DOHH2 (cell line): Measurements from ENCODE around the gene RAB20.

Experiments used
- H3F3A ChIP-seq: fragments of 200-600 bp; sonication (generic), shearing (Covaris generic); 2 replicates; pipeline ENCODE4 v1.6.0; 2016; ENCODE audit warnings: antibody characterized with exemption, mild to moderate bottlenecking; ENCODE audit not compliant: control insufficient read depth, insufficient read depth
- H3K27ac ChIP-seq: fragments of 200-600 bp; sonication (generic); 2 replicates; pipeline ENCODE4 v1.5.1; 2014; ENCODE audit warnings: low read depth, mild to moderate bottlenecking, low read length, moderate library complexity
- H3K27me3 ChIP-seq: fragments of 200-600 bp; sonication (generic); 2 replicates; pipeline ENCODE4 v1.6.1; 2014; ENCODE audit warnings: mild to moderate bottlenecking, low read length, mixed read lengths; ENCODE audit not compliant: control insufficient read depth
- H3K36me3 ChIP-seq: fragments of 200-600 bp; sonication (generic); 2 replicates; pipeline ENCODE4 v1.6.1; 2014; ENCODE audit warnings: mild to moderate bottlenecking, low read length, moderate library complexity, mixed read lengths; ENCODE audit not compliant: control insufficient read depth
- H3K4me1 ChIP-seq: fragments of 200-600 bp; sonication (generic); 2 replicates; pipeline ENCODE4 v1.6.1; 2014; ENCODE audit warnings: mild to moderate bottlenecking, low read length, mixed read lengths; ENCODE audit not compliant: control insufficient read depth
- H3K4me2 ChIP-seq: fragments of 200-600 bp; sonication (generic); 2 replicates; pipeline ENCODE4 v1.6.0; 2014; ENCODE audit warnings: mild to moderate bottlenecking, low read length, moderate library complexity
- H3K4me3 ChIP-seq: fragments of 200-600 bp; sonication (generic); 2 replicates; pipeline ENCODE4 v1.5.1; 2014; ENCODE audit warnings: mild to moderate bottlenecking, low read length, mixed read lengths
- H3K79me2 ChIP-seq: fragments of 200-600 bp; sonication (generic); 2 replicates; pipeline ENCODE4 v1.6.1; 2014; ENCODE audit warnings: mild to moderate bottlenecking, low read length, mixed read lengths; ENCODE audit not compliant: control insufficient read depth
- H3K9me2 ChIP-seq: fragments of 200-600 bp; sonication (generic); replicated peaks from 2 replicates; pipeline ENCODE4 v1.6.1; 2014; ENCODE audit warnings: mild to moderate bottlenecking, low read length, mixed read lengths; ENCODE audit not compliant: control insufficient read depth
- H3K9me3 ChIP-seq: fragments of 200-600 bp; sonication (generic); 2 replicates; pipeline ENCODE4 v1.6.1; 2014; ENCODE audit warnings: antibody characterized with exemption, low read length, mixed read lengths; ENCODE audit not compliant: control insufficient read depth, insufficient read depth
- H4K20me1 ChIP-seq: fragments of 200-600 bp; sonication (generic); 2 replicates; pipeline ENCODE4 v1.6.0; 2014; ENCODE audit warnings: low read depth, mild to moderate bottlenecking, antibody characterized with exemption, low read length, moderate library complexity; ENCODE audit not compliant: control insufficient read depth, insufficient read depth
- EZH2phosphoT487 ChIP-seq: fragments of 200-600 bp; sonication (generic); IDR thresholded peaks from 2 replicates; pipeline ENCODE4 v1.6.1; 2017; ENCODE audit warnings: borderline replicate concordance, mild to moderate bottlenecking, antibody characterized with exemption, low read length, moderate library complexity, mixed read lengths
- TF ChIP-seq, protein P1 (sequence below): fragments of 200-600 bp; sonication (generic); IDR thresholded peaks from one replicate; pipeline ENCODE4 v1.5.1; 2014; ENCODE audit warnings: antibody characterized with exemption, mild to moderate bottlenecking, low read depth, low read length; ENCODE audit not compliant: poor library complexity, severe bottlenecking

Gene RAB20

DNA sequence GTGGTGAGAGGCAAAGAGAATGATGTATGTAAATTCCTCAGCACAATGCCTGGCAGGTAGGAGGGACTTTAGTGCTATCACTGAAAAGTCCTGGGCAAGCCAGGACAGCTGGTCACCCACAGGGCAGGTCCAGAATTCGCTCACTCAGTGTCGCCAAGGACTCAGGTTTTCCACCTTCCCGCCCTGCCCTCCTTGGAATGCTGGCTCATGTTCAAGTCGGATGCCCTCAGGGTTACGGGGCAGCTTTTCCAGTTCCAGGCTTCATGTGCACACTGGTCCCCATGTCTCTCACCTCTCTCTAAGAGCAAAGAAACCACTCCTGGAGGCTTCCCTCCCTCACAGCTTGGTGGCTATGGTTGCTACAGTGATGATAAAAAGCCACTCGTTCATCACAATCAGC is 29.1 kb upstream of the RAB20 start:
- H3K79me2 ChIP-seq = no peaks in the 10 kb centered on the region
- no peak overlapping the region for H3K27ac ChIP-seq
- H3K36me3 ChIP-seq = no peaks in the 10 kb centered on the region
- TF ChIP-seq, protein P1, sequence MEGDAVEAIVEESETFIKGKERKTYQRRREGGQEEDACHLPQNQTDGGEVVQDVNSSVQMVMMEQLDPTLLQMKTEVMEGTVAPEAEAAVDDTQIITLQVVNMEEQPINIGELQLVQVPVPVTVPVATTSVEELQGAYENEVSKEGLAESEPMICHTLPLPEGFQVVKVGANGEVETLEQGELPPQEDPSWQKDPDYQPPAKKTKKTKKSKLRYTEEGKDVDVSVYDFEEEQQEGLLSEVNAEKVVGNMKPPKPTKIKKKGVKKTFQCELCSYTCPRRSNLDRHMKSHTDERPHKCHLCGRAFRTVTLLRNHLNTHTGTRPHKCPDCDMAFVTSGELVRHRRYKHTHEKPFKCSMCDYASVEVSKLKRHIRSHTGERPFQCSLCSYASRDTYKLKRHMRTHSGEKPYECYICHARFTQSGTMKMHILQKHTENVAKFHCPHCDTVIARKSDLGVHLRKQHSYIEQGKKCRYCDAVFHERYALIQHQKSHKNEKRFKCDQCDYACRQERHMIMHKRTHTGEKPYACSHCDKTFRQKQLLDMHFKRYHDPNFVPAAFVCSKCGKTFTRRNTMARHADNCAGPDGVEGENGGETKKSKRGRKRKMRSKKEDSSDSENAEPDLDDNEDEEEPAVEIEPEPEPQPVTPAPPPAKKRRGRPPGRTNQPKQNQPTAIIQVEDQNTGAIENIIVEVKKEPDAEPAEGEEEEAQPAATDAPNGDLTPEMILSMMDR = no peak
- TF ChIP-seq EZH2phosphoT487 = no peak
- no peaks in the 10 kb centered on the region for H3F3A ChIP-seq
- H3K9me2 ChIP-seq = no peaks in the 10 kb centered on the region
- no peaks in the 10 kb centered on the region for H3K9me3 ChIP-seq
- no peak overlapping the region for H3K4me3 ChIP-seq
- 0 out of 2 replicates have a peak, but pooled peaks cover 5% of the 10 kb centered on the region for H3K27me3 ChIP-seq
- H3K4me1 ChIP-seq = no peaks in the 10 kb centered on the region
- H3K4me2 ChIP-seq = no peak overlapping the region
- H4K20me1 ChIP-seq = no peaks in the 10 kb centered on the region

DNA sequence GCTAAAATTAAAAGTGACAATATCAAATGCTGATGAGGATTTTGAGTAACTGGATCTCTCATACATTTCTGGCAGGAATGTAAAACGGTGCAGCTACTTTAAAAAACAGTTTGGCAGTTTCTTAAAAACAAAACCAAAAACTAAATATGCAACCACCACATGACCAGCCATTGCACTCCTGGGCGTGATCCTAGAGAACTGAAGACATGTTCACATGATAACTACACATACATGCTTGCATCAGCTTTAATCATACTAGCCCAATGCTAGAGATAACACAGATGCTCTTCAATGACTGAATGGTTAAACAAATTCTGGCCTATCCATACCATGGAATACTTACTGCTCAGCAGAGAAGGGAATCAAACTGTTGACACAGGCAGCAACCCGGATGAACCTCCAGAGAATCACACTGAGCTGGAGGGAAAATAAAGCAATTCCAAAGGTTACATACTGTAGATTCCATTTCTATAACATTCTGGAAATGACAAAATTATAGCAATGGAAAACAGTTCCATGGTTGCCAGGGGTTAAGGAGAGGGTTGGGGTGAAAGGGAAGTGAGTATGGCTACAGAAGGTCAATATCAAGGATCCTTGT is 28.4 kb upstream of the RAB20 start:
- Histone ChIP-seq H3K4me1 (no peaks in the 10 kb centered on the region), H3K27ac (no peak overlapping the region), H3K36me3 (no peaks in the 10 kb centered on the region), H3K9me2 (no peaks in the 10 kb centered on the region), H3K4me2 (no peak overlapping the region), H3F3A (no peaks in the 10 kb centered on the region), H4K20me1 (no peaks in the 10 kb centered on the region), H3K79me2 (no peaks in the 10 kb centered on the region), H3K4me3 (no peak overlapping the region), H3K9me3 (no peaks in the 10 kb centered on the region), H3K27me3 (0 out of 2 replicates have a peak, but pooled peaks cover 5% of the 10 kb centered on the region)
- TF ChIP-seq, protein P1 = no peak
- TF ChIP-seq EZH2phosphoT487 = no peak

DNA sequence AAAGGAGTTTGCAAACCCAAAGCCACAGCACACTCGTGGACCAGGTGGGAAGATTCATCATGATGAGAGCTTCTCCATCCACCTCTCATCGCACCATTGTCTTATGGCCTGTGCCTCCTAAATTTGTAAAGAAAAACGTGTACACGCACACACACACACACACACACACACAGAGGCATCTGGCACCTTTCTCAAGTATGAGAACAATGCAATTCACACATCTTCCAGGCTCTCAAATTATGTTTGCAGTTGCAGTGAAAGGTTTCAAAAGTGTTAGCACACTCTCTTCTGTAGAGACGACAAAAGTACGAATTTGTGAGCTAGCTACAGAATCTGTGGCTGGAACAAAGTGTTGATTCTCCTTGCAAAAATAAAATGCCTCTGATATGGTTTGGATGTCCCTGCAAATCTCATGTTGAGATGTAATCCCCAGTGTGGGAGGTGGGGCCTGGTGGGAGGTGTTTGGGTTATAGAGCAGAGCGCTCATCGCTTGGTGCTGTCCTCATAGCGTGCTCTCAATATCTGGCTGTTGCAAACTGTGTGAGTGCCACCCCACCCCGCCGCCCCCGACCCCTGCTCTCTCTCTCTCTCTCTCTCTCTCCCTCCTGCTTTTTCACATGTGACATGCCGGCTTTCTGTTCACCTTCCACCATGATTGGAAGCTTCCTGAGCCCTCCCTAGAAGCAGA is 21.8 kb upstream of the RAB20 start:
- Histone ChIP-seq H3F3A (no peaks in the 10 kb centered on the region), H4K20me1 (no peaks in the 10 kb centered on the region), H3K4me3 (no peak overlapping the region), H3K4me2 (no peak overlapping the region), H3K9me2 (no peaks in the 10 kb centered on the region), H3K79me2 (no peaks in the 10 kb centered on the region), H3K27me3 (no peaks in the 10 kb centered on the region), H3K9me3 (no peaks in the 10 kb centered on the region), H3K36me3 (no peaks in the 10 kb centered on the region), H3K4me1 (no peaks in the 10 kb centered on the region), H3K27ac (no peak overlapping the region)
- TF ChIP-seq, protein P1 = no peak
- TF ChIP-seq EZH2phosphoT487 = no peak
